Measurements from ENCODE around the gene MYH10. TPM values are rescaled to one million over a fixed set of nuclear protein-coding genes. Genes with fewer than 3 reads are reported as not detected.

MYH10 gene
- total and polyA plus RNA-seq, 12 donors, result 10.3 to 61.0 (median 36.2) TPM

- DNase-seq (peak in 1 of 2 donors; percentile 36), ATAC-seq (peak; percentile 61 to 87 (median 80))
- H3K4me3 ChIP-seq, result no peak overlapping the region
- intact Hi-C loops (cut with DNase I), result loop anchor here in 2 of 10 donors (2.0 to 10.0 kb wide), 2 partner anchors 50 to 62 kb away; no protein-coding TSS in a partner anchor
- WGBS, 2 donors, result 8 to 12% methylated on average over 3 of the region's 3 CpGs
- H3K4me1 ChIP-seq, result peaks cover 13 to 50% (median 37%) of the 10 kb centered on the region in 9 donors
- TF ChIP-seq CTCF (IDR thresholded peaks at IDR 0.05), result no peak
- H3K9me3 ChIP-seq, result peaks cover 0 to 11% (median 0%) of the 10 kb centered on the region in 11 donors
- no peaks in the 10 kb centered on the region for H3K27me3 ChIP-seq
- peak overlapping the region in 8 of 10 donors; percentile 18 to 71 (median 53) for H3K27ac ChIP-seq
- H3K36me3 ChIP-seq, result peaks cover 0 to 21% (median 0%) of the 10 kb centered on the region in 9 donors
Measured at GRCh38 chr17:8606401-8606800, 24.1 kb downstream of the MYH10 start.

GRCh38 chr17:8602679-8603078 lies 27.8 kb downstream of the MYH10 start:
- no peak overlapping the region for H3K27ac ChIP-seq

GRCh38 chr17:8599351-8600011 lies 31.0 kb downstream of the MYH10 start:
- WGBS, 2 donors, result 90 to 96% methylated on average over 1 of the region's 1 CpG
- no peak overlapping the region for H3K27ac ChIP-seq
- ATAC-seq (no peak), DNase-seq (no peak)
- TF ChIP-seq CTCF (IDR thresholded peaks at IDR 0.05), result no peak
- intact Hi-C loops (cut with DNase I), result loop anchor here in 1 of 10 donors (10.0 kb wide), 1 partner anchor 55 kb away; no protein-coding TSS in a partner anchor
- no peak overlapping the region for H3K4me3 ChIP-seq
- H3K36me3 ChIP-seq, result peaks cover 0 to 51% (median 0%) of the 10 kb centered on the region in 9 donors
- no peaks in the 10 kb centered on the region for H3K4me1 ChIP-seq
- no peaks in the 10 kb centered on the region for H3K27me3 ChIP-seq
- no peaks in the 10 kb centered on the region for H3K9me3 ChIP-seq

More at GRCh38 chr17:8602679-8603078, 27.8 kb downstream of the MYH10 start:
- TF ChIP-seq CTCF (IDR thresholded peaks at IDR 0.05), result no peak
- ATAC-seq (no peak), DNase-seq (no peak)
- Histone ChIP-seq H3K27me3 (no peaks in the 10 kb centered on the region), H3K4me1 (peaks cover 6 to 25% (median 22%) of the 10 kb centered on the region in 9 donors), H3K9me3 (no peaks in the 10 kb centered on the region), H3K36me3 (peaks cover 0 to 45% (median 0%) of the 10 kb centered on the region in 9 donors), H3K4me3 (no peak overlapping the region)
- intact Hi-C loops (cut with DNase I), result loop anchor here in 1 of 10 donors (10.0 kb wide), 1 partner anchor 58 kb away; no protein-coding TSS in a partner anchor

GRCh38 chr17:8598913-8599312 lies 31.6 kb downstream of the MYH10 start:
- no peaks in the 10 kb centered on the region for H3K9me3 ChIP-seq
- peaks cover 0 to 45% (median 0%) of the 10 kb centered on the region in 9 donors for H3K36me3 ChIP-seq
- intact Hi-C loops (cut with DNase I), result no loop called here
- no peak for DNase-seq
- 96 to 98% methylated on average over 1 of the region's 1 CpG for WGBS, 2 donors
- H3K27me3 ChIP-seq, result no peaks in the 10 kb centered on the region
- ATAC-seq, result no peak
- no peak overlapping the region for H3K27ac ChIP-seq
- H3K4me1 ChIP-seq, result no peaks in the 10 kb centered on the region
- no peak overlapping the region for H3K4me3 ChIP-seq
- no peak for TF ChIP-seq CTCF (IDR thresholded peaks at IDR 0.05)
